Measurements from ENCODE around the gene VSTM2L. TPM values are rescaled to one million over a fixed set of nuclear protein-coding genes. Genes with fewer than 3 reads are reported as not detected.

The VSTM2L gene
- total RNA-seq, 1 donor from 2014 or later = 14.1 TPM

- Histone ChIP-seq H3K27me3 (ENCODE audit: low read depth) (no peaks in the 10 kb centered on the region), H3K9me3 (no peaks in the 10 kb centered on the region), H3K27ac (no peak overlapping the region), H3K36me3 (no peaks in the 10 kb centered on the region), H3K4me1 (no peaks in the 10 kb centered on the region), H3K4me3 (no peak overlapping the region)
- intact Hi-C loops (cut with DNase I) = no loop called here
- TF ChIP-seq, protein P1, sequence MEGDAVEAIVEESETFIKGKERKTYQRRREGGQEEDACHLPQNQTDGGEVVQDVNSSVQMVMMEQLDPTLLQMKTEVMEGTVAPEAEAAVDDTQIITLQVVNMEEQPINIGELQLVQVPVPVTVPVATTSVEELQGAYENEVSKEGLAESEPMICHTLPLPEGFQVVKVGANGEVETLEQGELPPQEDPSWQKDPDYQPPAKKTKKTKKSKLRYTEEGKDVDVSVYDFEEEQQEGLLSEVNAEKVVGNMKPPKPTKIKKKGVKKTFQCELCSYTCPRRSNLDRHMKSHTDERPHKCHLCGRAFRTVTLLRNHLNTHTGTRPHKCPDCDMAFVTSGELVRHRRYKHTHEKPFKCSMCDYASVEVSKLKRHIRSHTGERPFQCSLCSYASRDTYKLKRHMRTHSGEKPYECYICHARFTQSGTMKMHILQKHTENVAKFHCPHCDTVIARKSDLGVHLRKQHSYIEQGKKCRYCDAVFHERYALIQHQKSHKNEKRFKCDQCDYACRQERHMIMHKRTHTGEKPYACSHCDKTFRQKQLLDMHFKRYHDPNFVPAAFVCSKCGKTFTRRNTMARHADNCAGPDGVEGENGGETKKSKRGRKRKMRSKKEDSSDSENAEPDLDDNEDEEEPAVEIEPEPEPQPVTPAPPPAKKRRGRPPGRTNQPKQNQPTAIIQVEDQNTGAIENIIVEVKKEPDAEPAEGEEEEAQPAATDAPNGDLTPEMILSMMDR (IDR thresholded peaks at IDR 0.05) = no peak
- DNase-seq (no peak), ATAC-seq (no peak)
Observed at GRCh38 chr20:37969949-37970855, 67.3 kb downstream of the VSTM2L start.

- Histone ChIP-seq H3K27me3 (ENCODE audit: low read depth) (no peaks in the 10 kb centered on the region), H3K27ac (no peak overlapping the region), H3K36me3 (no peaks in the 10 kb centered on the region), H3K4me1 (no peaks in the 10 kb centered on the region), H3K9me3 (no peaks in the 10 kb centered on the region), H3K4me3 (no peak overlapping the region)
- ATAC-seq = no peak
- intact Hi-C loops (cut with DNase I) = no loop called here
- TF ChIP-seq, protein P1 (IDR thresholded peaks at IDR 0.05) = no peak
- no peak for DNase-seq
Observed at GRCh38 chr20:37970856-37971245, 67.9 kb downstream of the VSTM2L start.

DNA sequence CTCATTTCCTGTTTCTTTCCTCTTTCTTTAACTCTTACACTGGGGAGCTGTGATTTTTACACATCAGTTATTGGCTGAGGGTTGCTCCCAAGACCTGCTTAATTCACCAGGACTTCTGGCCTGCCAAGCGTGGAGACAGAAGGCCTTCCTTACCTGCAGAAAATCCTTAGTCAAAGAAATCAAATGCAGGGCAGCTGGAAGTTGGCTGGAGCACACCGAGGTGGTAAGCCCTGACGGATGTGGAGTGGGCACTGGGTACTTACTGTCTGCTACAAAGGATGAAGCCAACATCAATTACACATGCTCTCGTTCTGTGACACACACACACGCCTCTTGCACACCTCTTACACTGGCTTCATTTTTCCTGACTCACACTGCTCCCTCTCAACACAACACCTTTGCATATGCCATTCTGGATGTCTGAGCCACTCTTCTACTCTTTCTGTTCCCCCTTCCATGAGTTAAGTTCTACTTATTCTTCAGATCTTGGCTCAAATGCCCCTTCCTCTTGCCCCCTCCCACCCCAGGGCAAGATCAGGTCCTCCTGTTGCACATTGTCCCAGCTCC is 68.7 kb downstream of the VSTM2L start:
- TF ChIP-seq, protein P1 (IDR thresholded peaks at IDR 0.05) = no peak
- no peaks in the 10 kb centered on the region for H3K4me1 ChIP-seq
- no peaks in the 10 kb centered on the region for H3K27me3 ChIP-seq (ENCODE audit: low read depth)
- no peak for ATAC-seq
- no peaks in the 10 kb centered on the region for H3K9me3 ChIP-seq
- intact Hi-C loops (cut with DNase I) = no loop called here
- no peak for DNase-seq
- no peak overlapping the region for H3K27ac ChIP-seq
- H3K36me3 ChIP-seq = no peaks in the 10 kb centered on the region
- H3K4me3 ChIP-seq = no peak overlapping the region

DNA sequence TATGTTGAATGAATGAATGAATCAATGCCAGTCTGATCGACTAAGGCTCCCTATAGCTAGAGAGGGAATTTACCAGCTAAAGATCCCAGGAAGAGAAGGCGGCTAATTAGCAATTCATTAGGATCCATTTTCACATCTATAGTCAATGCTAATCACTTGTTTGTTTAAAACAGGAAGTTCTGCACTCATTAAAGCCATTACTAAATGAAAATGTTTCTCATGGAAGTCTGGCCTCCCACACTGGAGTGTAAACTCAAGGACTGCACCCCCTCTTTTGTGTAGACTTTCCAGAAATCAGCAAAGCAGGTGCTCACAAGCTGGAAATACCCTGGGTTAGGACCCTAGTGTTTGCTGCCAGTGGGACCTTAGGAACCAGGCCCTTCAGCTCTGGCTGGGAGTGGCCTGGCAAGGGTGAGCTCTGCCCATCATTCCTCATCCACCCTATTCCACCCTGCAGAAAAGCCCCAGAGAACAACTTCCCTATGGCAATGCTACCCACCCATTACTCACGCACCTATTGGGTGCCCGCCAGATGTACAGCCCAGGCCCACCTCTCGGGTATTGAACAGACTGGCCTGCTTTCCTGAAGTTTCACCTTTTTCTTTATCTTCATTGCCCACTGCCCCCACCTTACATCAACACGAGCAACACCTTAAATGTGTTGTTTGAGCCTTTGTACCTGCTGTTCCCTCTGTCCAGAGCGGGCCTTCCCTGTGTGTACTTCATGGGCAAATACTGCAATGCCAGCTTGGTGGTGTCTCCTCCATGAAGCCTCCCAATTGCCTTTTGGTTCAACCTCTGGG is 69.5 kb downstream of the VSTM2L start:
- H3K4me3 ChIP-seq = no peak overlapping the region

More for the DNA sequence above, 69.5 kb downstream of the VSTM2L start:
- no peaks in the 10 kb centered on the region for H3K9me3 ChIP-seq
- no peak overlapping the region for H3K27ac ChIP-seq
- no peaks in the 10 kb centered on the region for H3K36me3 ChIP-seq
- H3K4me1 ChIP-seq = no peaks in the 10 kb centered on the region
- intact Hi-C loops (cut with DNase I) = no loop called here
- ATAC-seq (no peak), DNase-seq (no peak)
- no peaks in the 10 kb centered on the region for H3K27me3 ChIP-seq (ENCODE audit: low read depth)
- TF ChIP-seq, protein P1 (IDR thresholded peaks at IDR 0.05) = no peak

All from lower lobe of right lung (tissue), 2 donors.